Caco-2 (cell line): ENCODE results near the gene LRMDA. TPM values are rescaled to one million over a fixed set of nuclear protein-coding genes. Genes with fewer than 3 reads are reported as not detected.

ENCODE experiments used
- BruUV-seq: library from RNA; stranded (reverse); fragments of 400-500 nt; replicated peaks from 2 replicates; lab custom pipeline; 2021; lab: Mats Ljungman, UMichigan
- CTCF ChIA-PET: fragments of 300-600 bp; sonication (Branson Sonifier 250); formaldehyde crosslinking; loops from one replicate; lab custom pipeline; 2022; ENCODE audit warnings: antibody characterized with exemption; lab: Charles Lee
- POLR2A ChIA-PET: fragments of 300-600 bp; sonication (Branson Sonifier 250); formaldehyde crosslinking; loops from one replicate; lab custom pipeline; 2022; ENCODE audit warnings: antibody characterized with exemption; lab: Charles Lee
- DNase-seq, 2 experiments: peaks; one replicate each; pipeline versions ENCODE4 v3.0.0 to v3.0.0-alpha.2; 2020 to 2022
- H3K27me3 ChIP-seq: replicated peaks from 2 replicates; pipeline ENCODE4 v1.6.0; 2011; ENCODE audit warnings: low read length; ENCODE audit not compliant: control insufficient read depth, insufficient read depth
- H3K36me3 ChIP-seq: 2 replicates; pipeline ENCODE4 v1.5.1; 2011; ENCODE audit warnings: low read length; ENCODE audit not compliant: control insufficient read depth, insufficient read depth
- H3K4me1 ChIP-seq: fragments of 250-450 bp; sonication (Bioruptor Pico); 2 replicates; pipeline ENCODE4 v1.5.1; 2020; ENCODE audit warnings: mild to moderate bottlenecking
- H3K4me3 ChIP-seq: 2 replicates; pipeline ENCODE4 v1.5.1; 2011; ENCODE audit warnings: low read depth, mild to moderate bottlenecking, control low read depth, low read length
- H3K9me3 ChIP-seq: fragments of 250-450 bp; sonication (Bioruptor Pico); 2 replicates; pipeline ENCODE4 v1.5.1; 2020; ENCODE audit warnings: mild to moderate bottlenecking, moderate library complexity
- H3K27ac Mint-ChIP-seq: one replicate; pipeline ENCODE4 v1.8.0; 2022; ENCODE audit warnings: mixed read lengths; ENCODE audit not compliant: unreplicated experiment
- H3K27me3 Mint-ChIP-seq: one replicate; pipeline ENCODE4 v1.8.0; 2022; ENCODE audit warnings: mixed read lengths; ENCODE audit not compliant: insufficient read depth, unreplicated experiment
- H3K36me3 Mint-ChIP-seq: one replicate; pipeline ENCODE4 v1.8.0; 2022; ENCODE audit warnings: mild to moderate bottlenecking, mixed read lengths; ENCODE audit not compliant: insufficient read depth, unreplicated experiment
- H3K4me1 Mint-ChIP-seq: one replicate; pipeline ENCODE4 v1.8.0; 2022; ENCODE audit warnings: low read depth, mixed read lengths; ENCODE audit not compliant: unreplicated experiment
- H3K4me3 Mint-ChIP-seq: one replicate; pipeline ENCODE4 v1.8.0; 2022; ENCODE audit warnings: mild to moderate bottlenecking, moderate library complexity, mixed read lengths; ENCODE audit not compliant: unreplicated experiment
- H3K9me3 Mint-ChIP-seq: one replicate; pipeline ENCODE4 v1.8.0; 2022; ENCODE audit warnings: mixed read lengths; ENCODE audit not compliant: unreplicated experiment
- intact Hi-C: fragments of 100-400 bp; cut with micrococcal nuclease; formaldehyde crosslinking; loops from one replicate; pipeline ENCODE4 v1.10.0; 2022; ENCODE audit not compliant: unreplicated experiment
- total RNA-seq: library from RNA; stranded (reverse); gene quantifications from 2 replicates; pipeline ENCODE4 v1.2.3, GENCODE V29; 2022
- TF ChIP-seq, protein P1 (sequence below), 2 experiments: fragments of 200-600 bp in 1 of 2; IDR thresholded peaks; 1 replicate in 1 of 2; 2 replicates in 1 of 2; pipeline versions ENCODE4 v1.5.1 to v1.8.0; 2011 to 2022; ENCODE audit warnings: antibody characterized with exemption in 1 of 2, control low read depth in 1 of 2, inconsistent platforms in 1 of 2, low read depth in 1 of 2, low read length in 1 of 2, mild to moderate bottlenecking in 1 of 2, moderate library complexity in 1 of 2; ENCODE audit not compliant: insufficient read depth in 1 of 2, severe bottlenecking in 1 of 2, unreplicated experiment in 1 of 2

LRMDA gene
- total RNA-seq, 1 experiment from 2014 or later: 18.5 TPM

DNA sequence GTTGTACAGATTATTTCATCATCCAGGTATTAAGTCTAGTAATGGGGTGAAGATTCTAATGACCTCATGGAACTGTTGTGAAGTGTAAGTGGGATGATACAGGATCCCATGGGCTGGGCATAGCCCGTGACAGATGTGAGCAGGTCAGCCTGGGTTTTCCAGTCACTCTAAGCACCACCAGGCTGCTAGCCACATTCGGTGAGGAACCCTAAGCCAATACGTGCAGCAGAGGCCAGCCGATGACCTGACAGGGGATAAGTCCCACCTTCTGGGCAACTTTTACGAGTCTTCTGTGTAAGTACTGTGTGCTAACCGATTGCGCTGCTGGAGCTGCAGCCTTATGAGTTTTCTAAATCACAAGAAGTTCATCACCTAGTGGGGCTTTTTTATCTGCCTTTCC is 37.2 kb upstream of the LRMDA start:
- H3K27me3 Mint-ChIP-seq: no peaks in the 10 kb centered on the region

DNA sequence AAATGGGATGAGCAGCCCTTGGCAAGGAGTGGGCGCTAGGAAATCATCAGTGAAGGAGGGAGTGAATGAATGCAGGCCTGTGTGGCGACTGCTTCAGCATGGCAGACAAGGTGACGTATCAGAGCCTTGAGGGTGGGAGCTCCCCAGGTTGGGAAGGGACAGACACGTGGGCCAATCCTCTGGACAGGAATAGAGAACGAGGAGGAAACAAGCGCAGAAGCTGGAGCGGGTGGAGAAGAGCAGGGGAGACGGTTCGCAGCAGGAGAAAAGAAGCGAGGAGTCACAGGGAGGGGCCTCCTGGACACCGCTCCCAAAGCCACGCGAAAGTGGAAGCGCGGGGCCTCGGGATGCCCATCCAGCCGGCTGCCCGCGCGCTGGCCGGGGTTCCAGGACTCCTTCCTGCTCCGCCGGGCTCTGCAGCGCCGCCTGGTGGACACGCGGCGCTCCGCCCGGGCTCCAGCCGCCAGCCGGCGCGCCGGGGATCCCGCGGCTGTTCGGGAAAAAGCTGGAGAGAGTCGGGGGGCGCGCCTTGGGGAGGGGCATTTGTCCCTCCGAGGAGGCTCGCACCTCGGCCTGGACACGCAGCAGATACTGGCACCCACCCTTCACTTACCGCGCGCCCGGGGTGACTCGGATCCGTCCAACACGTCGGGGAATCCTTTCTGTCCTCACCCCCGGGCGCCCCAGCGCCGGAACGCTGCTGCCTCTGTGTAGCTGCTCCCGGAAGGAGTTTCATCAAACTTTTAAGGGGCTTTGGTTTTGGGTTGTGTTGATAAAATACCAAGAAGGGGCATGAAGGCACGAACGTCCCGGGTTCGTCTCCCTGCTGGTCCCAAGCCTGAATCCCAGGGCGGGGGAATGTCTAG is 36.1 kb upstream of the LRMDA start:
- ChIA-PET POLR2A (interaction anchor here (0.9 kb wide), 1 partner anchor 35 kb away, joined by 3 read pairs; no protein-coding TSS in a partner anchor), CTCF (no interaction called here)
- intact Hi-C loops: no loop called here
- Mint-ChIP-seq H3K27ac (peak overlapping the region; percentile 21), H3K36me3 (peaks cover 72% of the 10 kb centered on the region), H3K9me3 (no peaks in the 10 kb centered on the region), H3K27me3 (no peaks in the 10 kb centered on the region), H3K4me1 (peaks cover 7% of the 10 kb centered on the region), H3K4me3 (peak overlapping the region; percentile 18)
- no TSS peak for BruUV-seq
- TF ChIP-seq, protein P1, sequence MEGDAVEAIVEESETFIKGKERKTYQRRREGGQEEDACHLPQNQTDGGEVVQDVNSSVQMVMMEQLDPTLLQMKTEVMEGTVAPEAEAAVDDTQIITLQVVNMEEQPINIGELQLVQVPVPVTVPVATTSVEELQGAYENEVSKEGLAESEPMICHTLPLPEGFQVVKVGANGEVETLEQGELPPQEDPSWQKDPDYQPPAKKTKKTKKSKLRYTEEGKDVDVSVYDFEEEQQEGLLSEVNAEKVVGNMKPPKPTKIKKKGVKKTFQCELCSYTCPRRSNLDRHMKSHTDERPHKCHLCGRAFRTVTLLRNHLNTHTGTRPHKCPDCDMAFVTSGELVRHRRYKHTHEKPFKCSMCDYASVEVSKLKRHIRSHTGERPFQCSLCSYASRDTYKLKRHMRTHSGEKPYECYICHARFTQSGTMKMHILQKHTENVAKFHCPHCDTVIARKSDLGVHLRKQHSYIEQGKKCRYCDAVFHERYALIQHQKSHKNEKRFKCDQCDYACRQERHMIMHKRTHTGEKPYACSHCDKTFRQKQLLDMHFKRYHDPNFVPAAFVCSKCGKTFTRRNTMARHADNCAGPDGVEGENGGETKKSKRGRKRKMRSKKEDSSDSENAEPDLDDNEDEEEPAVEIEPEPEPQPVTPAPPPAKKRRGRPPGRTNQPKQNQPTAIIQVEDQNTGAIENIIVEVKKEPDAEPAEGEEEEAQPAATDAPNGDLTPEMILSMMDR (IDR thresholded peaks at IDR 0.05; ENCODE audit: insufficient read depth in 1 of 2, low read depth in 1 of 2, low read length in 1 of 2, severe bottlenecking in 1 of 2, unreplicated experiment in 1 of 2): peak in 1 of 2 experiments; percentile 24
- no peaks in the 10 kb centered on the region for H3K9me3 ChIP-seq
- peaks cover 5% of the 10 kb centered on the region for H3K36me3 ChIP-seq
- no peaks in the 10 kb centered on the region for H3K4me1 ChIP-seq
- no peaks in the 10 kb centered on the region for H3K27me3 ChIP-seq
- H3K4me3 ChIP-seq: no peak overlapping the region
- no peak for DNase-seq

More for the DNA sequence above, 37.2 kb upstream of the LRMDA start:
- H3K36me3 Mint-ChIP-seq: peaks cover 61% of the 10 kb centered on the region
- H3K4me3 ChIP-seq: no peak overlapping the region
- TF ChIP-seq, protein P1 (IDR thresholded peaks at IDR 0.05; ENCODE audit: insufficient read depth in 1 of 2, low read depth in 1 of 2, low read length in 1 of 2, severe bottlenecking in 1 of 2, unreplicated experiment in 1 of 2): no peak
- no peaks in the 10 kb centered on the region for H3K27me3 ChIP-seq
- BruUV-seq: no TSS peak
- H3K36me3 ChIP-seq: peaks cover 5% of the 10 kb centered on the region
- H3K27ac Mint-ChIP-seq: peak overlapping the region; percentile 21
- intact Hi-C loops: no loop called here
- no peaks in the 10 kb centered on the region for H3K9me3 Mint-ChIP-seq
- DNase-seq: no peak
- H3K4me3 Mint-ChIP-seq: no peak overlapping the region
- H3K4me1 ChIP-seq: no peaks in the 10 kb centered on the region
- H3K4me1 Mint-ChIP-seq: peaks cover 7% of the 10 kb centered on the region
- ChIA-PET CTCF (no interaction called here), POLR2A (no interaction called here)
- H3K9me3 ChIP-seq: no peaks in the 10 kb centered on the region

DNA sequence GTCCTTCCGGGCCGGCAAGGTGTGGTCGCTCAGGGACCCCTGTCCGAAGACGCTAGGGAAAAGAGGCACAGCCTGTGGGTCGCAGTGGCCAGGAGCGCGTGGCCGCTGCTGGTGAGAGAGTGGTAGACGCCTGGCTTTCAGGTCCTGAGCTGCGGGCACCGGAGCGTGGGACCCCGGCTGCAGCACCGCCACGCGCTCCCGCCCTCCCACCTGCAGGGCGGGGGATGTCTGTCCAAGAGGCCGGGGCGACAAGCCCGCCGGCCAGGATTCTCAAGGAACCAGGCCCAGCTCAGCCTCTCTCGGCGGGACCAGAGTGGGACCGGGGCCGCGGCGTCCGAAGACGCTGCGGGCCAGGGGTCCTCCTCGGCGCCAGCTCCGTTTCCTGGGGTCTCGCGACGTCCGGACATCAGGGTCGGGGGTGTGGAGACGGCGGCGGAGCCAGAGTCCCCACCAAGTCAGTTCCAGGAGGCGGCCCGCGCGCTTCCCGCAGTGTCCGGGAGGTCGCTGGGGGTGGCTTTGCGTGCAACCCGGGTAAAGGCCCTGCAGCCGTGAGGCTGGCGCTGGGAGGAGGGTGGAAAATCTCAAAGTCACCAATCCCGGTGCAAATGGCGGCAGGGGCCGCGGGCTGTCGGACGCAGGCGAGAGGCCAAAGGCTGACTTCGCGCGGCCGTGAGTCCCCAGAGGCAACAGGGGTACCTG is 35.3 kb upstream of the LRMDA start:
- peaks cover 7% of the 10 kb centered on the region for H3K4me1 Mint-ChIP-seq
- H3K4me3 ChIP-seq: no peak overlapping the region
- TF ChIP-seq, protein P1 (IDR thresholded peaks at IDR 0.05; ENCODE audit: insufficient read depth in 1 of 2, low read depth in 1 of 2, low read length in 1 of 2, severe bottlenecking in 1 of 2, unreplicated experiment in 1 of 2): no peak
- no peak overlapping the region for H3K4me3 Mint-ChIP-seq
- H3K36me3 Mint-ChIP-seq: peaks cover 80% of the 10 kb centered on the region
- no peaks in the 10 kb centered on the region for H3K9me3 ChIP-seq
- ChIA-PET CTCF (no interaction called here), POLR2A (interaction anchor here (0.9 kb wide), 1 partner anchor 35 kb away, joined by 3 read pairs; no protein-coding TSS in a partner anchor)
- BruUV-seq: no TSS peak
- H3K27me3 ChIP-seq: no peaks in the 10 kb centered on the region
- H3K27me3 Mint-ChIP-seq: no peaks in the 10 kb centered on the region
- peaks cover 5% of the 10 kb centered on the region for H3K36me3 ChIP-seq
- no peaks in the 10 kb centered on the region for H3K4me1 ChIP-seq
- no peaks in the 10 kb centered on the region for H3K9me3 Mint-ChIP-seq
- DNase-seq: no peak
- intact Hi-C loops: no loop called here
- no peak overlapping the region for H3K27ac Mint-ChIP-seq
